SU-DHL-6 (cell line): Measurements from ENCODE around the gene NELL1.

Experiments used
- H2AFZ ChIP-seq: fragments of 200-600 bp; sonication (generic); 2 replicates; pipeline ENCODE4 v1.6.1; 2014; ENCODE audit warnings: low read depth, mild to moderate bottlenecking, moderate library complexity, mixed read lengths, antibody characterized with exemption, low read length; ENCODE audit not compliant: severe bottlenecking
- H3F3A ChIP-seq: fragments of 200-600 bp; shearing (Covaris generic); 2 replicates; pipeline ENCODE4 v1.6.0; 2016; ENCODE audit warnings: antibody characterized with exemption, mild to moderate bottlenecking; ENCODE audit not compliant: insufficient read depth
- H3K27ac ChIP-seq: fragments of 200-600 bp; sonication (generic); 2 replicates; pipeline ENCODE4 v1.5.1; 2016; ENCODE audit warnings: low read depth, mild to moderate bottlenecking, low read length, moderate library complexity, mixed read lengths
- H3K27me3 ChIP-seq: fragments of 200-600 bp; sonication (generic), shearing (Covaris generic); 2 replicates; pipeline ENCODE4 v1.6.0; 2014; ENCODE audit warnings: mild to moderate bottlenecking, low read length
- H3K36me3 ChIP-seq: fragments of 200-600 bp; sonication (generic); 2 replicates; pipeline ENCODE4 v1.6.1; 2014; ENCODE audit warnings: mild to moderate bottlenecking, low read length, mixed read lengths
- H3K4me2 ChIP-seq: fragments of 300-600, 200-600 bp; shearing (Covaris generic), sonication (generic); 2 replicates; pipeline ENCODE4 v1.6.0; 2014; ENCODE audit warnings: low read length, low read depth, mild to moderate bottlenecking; ENCODE audit not compliant: poor library complexity, severe bottlenecking
- H3K4me3 ChIP-seq: fragments of 200-600 bp; sonication (generic); 2 replicates; pipeline ENCODE4 v1.5.1; 2014; ENCODE audit warnings: antibody characterized with exemption, low read length, mild to moderate bottlenecking, mixed read lengths; ENCODE audit not compliant: insufficient read depth, poor library complexity, severe bottlenecking
- H3K79me2 ChIP-seq: fragments of 200-600 bp; sonication (generic); 2 replicates; pipeline ENCODE4 v1.6.1; 2014; ENCODE audit warnings: mild to moderate bottlenecking, low read length, moderate library complexity; ENCODE audit not compliant: insufficient read depth
- H3K9ac ChIP-seq: fragments of 200-600 bp; sonication (generic); 2 replicates; pipeline ENCODE4 v1.7.0; 2014; ENCODE audit warnings: mild to moderate bottlenecking, low read length
- H3K9me2 ChIP-seq: fragments of 200-600 bp; sonication (generic); replicated peaks from 2 replicates; pipeline ENCODE4 v1.6.1; 2014; ENCODE audit warnings: low read length; ENCODE audit not compliant: insufficient read depth
- H3K9me3 ChIP-seq: fragments of 200-600 bp; sonication (generic); 2 replicates; pipeline ENCODE4 v1.6.1; 2014; ENCODE audit warnings: low read length, mixed read lengths; ENCODE audit not compliant: insufficient read depth
- H4K20me1 ChIP-seq: fragments of 200-600 bp; sonication (generic); 2 replicates; pipeline ENCODE4 v1.6.1; 2014; ENCODE audit warnings: low read depth, mild to moderate bottlenecking, antibody characterized with exemption, low read length, moderate library complexity, mixed read lengths
- CTCF ChIP-seq: fragments of 200-600 bp; sonication (generic); IDR thresholded peaks from one replicate; pipeline ENCODE4 v1.5.1; 2017; ENCODE audit warnings: antibody characterized with exemption, mild to moderate bottlenecking, low read length, moderate library complexity; ENCODE audit not compliant: insufficient read depth, poor library complexity, severe bottlenecking
- EZH2phosphoT487 ChIP-seq: fragments of 200-600 bp; sonication (generic), shearing (Covaris generic); conservative IDR thresholded peaks from 2 replicates; pipeline ENCODE4 v1.6.1; 2018; ENCODE audit warnings: mild to moderate bottlenecking, antibody characterized with exemption, low read length, moderate library complexity, mixed read lengths

The NELL1 gene

GRCh38 chr11:21511835-21512440 is 842.6 kb downstream of the NELL1 start:
- H3F3A ChIP-seq: no peaks in the 10 kb centered on the region
- no peak overlapping the region for H2AFZ ChIP-seq

GRCh38 chr11:21514316-21514715 is 844.9 kb downstream of the NELL1 start:
- no peak overlapping the region for H3K27ac ChIP-seq
- no peak overlapping the region for H3K4me3 ChIP-seq
- H3K9me2 ChIP-seq: no peaks in the 10 kb centered on the region
- no peak overlapping the region for H3K9ac ChIP-seq
- H3K4me2 ChIP-seq: no peak overlapping the region
- no peaks in the 10 kb centered on the region for H3K36me3 ChIP-seq
- no peaks in the 10 kb centered on the region for H4K20me1 ChIP-seq
- no peaks in the 10 kb centered on the region for H3K9me3 ChIP-seq
- TF ChIP-seq CTCF (peak; percentile 16), EZH2phosphoT487 (no peak)
- no peaks in the 10 kb centered on the region for H3K79me2 ChIP-seq
- H3F3A ChIP-seq: no peaks in the 10 kb centered on the region
- no peak overlapping the region for H2AFZ ChIP-seq
- no peaks in the 10 kb centered on the region for H3K27me3 ChIP-seq

More at GRCh38 chr11:21511835-21512440, 842.6 kb downstream of the NELL1 start:
- Histone ChIP-seq H3K36me3 (no peaks in the 10 kb centered on the region), H3K9ac (no peak overlapping the region), H3K27ac (no peak overlapping the region), H3K9me3 (no peaks in the 10 kb centered on the region), H3K9me2 (no peaks in the 10 kb centered on the region), H3K4me3 (no peak overlapping the region), H3K27me3 (no peaks in the 10 kb centered on the region), H3K4me2 (no peak overlapping the region), H3K79me2 (no peaks in the 10 kb centered on the region), H4K20me1 (no peaks in the 10 kb centered on the region)
- TF ChIP-seq EZH2phosphoT487: no peak
- TF ChIP-seq CTCF: peak; percentile 63

- H3F3A ChIP-seq: no peaks in the 10 kb centered on the region
- no peak for TF ChIP-seq EZH2phosphoT487
- TF ChIP-seq CTCF: no peak
These were observed 850.9 kb downstream of the NELL1 start for GRCh38 chr11:21520244-21520643.

More at GRCh38 chr11:21520244-21520643, 850.9 kb downstream of the NELL1 start:
- H3K36me3 ChIP-seq: no peaks in the 10 kb centered on the region
- no peak overlapping the region for H3K9ac ChIP-seq
- H3K9me2 ChIP-seq: no peaks in the 10 kb centered on the region
- no peak overlapping the region for H3K27ac ChIP-seq
- no peaks in the 10 kb centered on the region for H3K79me2 ChIP-seq
- H4K20me1 ChIP-seq: no peaks in the 10 kb centered on the region
- no peaks in the 10 kb centered on the region for H3K9me3 ChIP-seq
- no peak overlapping the region for H3K4me2 ChIP-seq
- no peak overlapping the region for H3K4me3 ChIP-seq
- H2AFZ ChIP-seq: no peak overlapping the region
- H3K27me3 ChIP-seq: no peaks in the 10 kb centered on the region
